GM23248 (cell line): ENCODE measurements around the gene FBXO38. TPM values are rescaled to one million over a fixed set of nuclear protein-coding genes. Genes with fewer than 3 reads are reported as not detected.

ENCODE experiments used
- DNase-seq: peaks from one replicate; pipeline ENCODE4 v3.0.0-alpha.2; 2015
- H2AFZ ChIP-seq: fragments of 200-600 bp; sonication (generic); 2 replicates; pipeline ENCODE4 v1.6.1; 2016; ENCODE audit warnings: antibody characterized with exemption
- H3F3A ChIP-seq: fragments of 200-600 bp; sonication (generic); 2 replicates; pipeline ENCODE4 v1.6.1; 2016; ENCODE audit warnings: mild to moderate bottlenecking, antibody characterized with exemption, mixed run types; ENCODE audit not compliant: insufficient read depth
- H3K27ac ChIP-seq: fragments of 200-600 bp; sonication (generic); 2 replicates; pipeline ENCODE4 v1.5.1; 2016; ENCODE audit warnings: mild to moderate bottlenecking
- H3K27me3 ChIP-seq: fragments of 200-600 bp; sonication (generic); replicated peaks from 2 replicates; pipeline ENCODE4 v1.6.1; 2016; ENCODE audit warnings: mild to moderate bottlenecking; ENCODE audit not compliant: insufficient read depth
- H3K36me3 ChIP-seq: fragments of 200-600 bp; sonication (generic); 2 replicates; pipeline ENCODE4 v1.6.1; 2016; ENCODE audit warnings: low read depth, mild to moderate bottlenecking
- H3K4me1 ChIP-seq: fragments of 200-600 bp; sonication (generic); 2 replicates; pipeline ENCODE4 v1.6.1; 2016; ENCODE audit warnings: mild to moderate bottlenecking; ENCODE audit not compliant: insufficient read depth
- H3K4me2 ChIP-seq: fragments of 200-600 bp; sonication (generic); one replicate; pipeline ENCODE4 v1.6.1; 2016; ENCODE audit warnings: mild to moderate bottlenecking; ENCODE audit not compliant: unreplicated experiment
- H3K4me3 ChIP-seq: fragments of 200-600 bp; sonication (generic); 2 replicates; pipeline ENCODE4 v1.5.1; 2016; ENCODE audit warnings: mild to moderate bottlenecking
- H3K79me2 ChIP-seq: fragments of 200-600 bp; sonication (generic); 2 replicates; pipeline ENCODE4 v1.6.1; 2016; ENCODE audit warnings: mild to moderate bottlenecking; ENCODE audit not compliant: insufficient read depth
- H3K9ac ChIP-seq: fragments of 200-600 bp; sonication (generic); 2 replicates; pipeline ENCODE4 v1.6.1; 2016; ENCODE audit warnings: mild to moderate bottlenecking
- H3K9me2 ChIP-seq: fragments of 200-600 bp; sonication (generic); 2 replicates; pipeline ENCODE4 v1.6.1; 2016; ENCODE audit warnings: mixed run types, mild to moderate bottlenecking, moderate library complexity; ENCODE audit not compliant: insufficient read depth
- H3K9me3 ChIP-seq: fragments of 200-600 bp; sonication (generic); one replicate; pipeline ENCODE4 v1.6.1; 2017; ENCODE audit warnings: low read depth
- H4K20me1 ChIP-seq: fragments of 200-600 bp; sonication (generic); 2 replicates; pipeline ENCODE4 v1.6.0; 2016; ENCODE audit not compliant: insufficient read depth
- EZH2 ChIP-seq: fragments of 200-600 bp; sonication (generic); IDR thresholded peaks from 2 replicates; pipeline ENCODE4 v1.6.1; 2018; ENCODE audit warnings: antibody characterized with exemption, mild to moderate bottlenecking; ENCODE audit not compliant: insufficient read depth, poor library complexity, severe bottlenecking
- EZH2phosphoT487 ChIP-seq: fragments of 200-600 bp; sonication (generic); IDR thresholded peaks from 2 replicates; pipeline ENCODE4 v1.6.1; 2018; ENCODE audit warnings: antibody characterized with exemption, moderate library complexity, mild to moderate bottlenecking, low read depth; ENCODE audit not compliant: insufficient read depth
- WGBS, 2 experiments: methylation state at CpG; one replicate each; pipeline ENCODE4 v1.1.6; 2015 to 2017; ENCODE audit warnings: low lambda C conversion rate in 2 of 2, low coverage in 1 of 2; ENCODE audit errors: missing lambda C conversion rate in 2 of 2; 5-methylcytosine and 5-hydroxymethylcytosine counted together
- in situ Hi-C: fragments of 300-500 bp; cut with MboI; formaldehyde crosslinking; loops from 2 replicates; pipeline ENCODE4 v1.15.0; 2020
- polyA plus RNA-seq: library from polyadenylated mRNA; unstranded; fragments of >200 nt; fragmentation: Nextera tagmentation; extraction: Ambion mirVana; gene quantifications from 2 replicates; pipeline ENCODE4 v1.2.1, GENCODE V29; 2016
- small RNA-seq: library from RNA; depleted of rRNA; stranded (forward); fragments of <200 nt; gene quantifications from one replicate; pipeline ENCODE3, GENCODE V24; 2014; ENCODE audit warnings: low read depth, low replicate concordance
- total RNA-seq: library from RNA; depleted of rRNA; stranded (reverse); fragments of >200 nt; shearing (Covaris generic); gene quantifications from 2 replicates; pipeline ENCODE4 v1.2.3, GENCODE V29; 2014; rRNA removed

The FBXO38 gene
- total and polyA plus RNA-seq, 2 experiments from 2014 or later = 16.7 to 55.3 TPM

- DNase-seq = no peak
- no peak for TF ChIP-seq EZH2phosphoT487
- TF ChIP-seq EZH2 = no peak
- no peak overlapping the region for H2AFZ ChIP-seq
- no peaks in the 10 kb centered on the region for H3K79me2 ChIP-seq
- 34 to 35% methylated on average over 2 of the region's 2 CpGs for WGBS, 2 experiments
- H3K4me3 ChIP-seq = no peak overlapping the region
- H3K36me3 ChIP-seq = no peaks in the 10 kb centered on the region
- no peaks in the 10 kb centered on the region for H3K9me2 ChIP-seq
- H3F3A ChIP-seq = no peaks in the 10 kb centered on the region
- H3K9ac ChIP-seq = no peak overlapping the region
- in situ Hi-C loops = no loop called here
- no peaks in the 10 kb centered on the region for H4K20me1 ChIP-seq
- peaks cover 42% of the 10 kb centered on the region for H3K27me3 ChIP-seq
- no peaks in the 10 kb centered on the region for H3K9me3 ChIP-seq
- H3K27ac ChIP-seq = no peak overlapping the region
- no peak overlapping the region for H3K4me2 ChIP-seq
- no peaks in the 10 kb centered on the region for H3K4me1 ChIP-seq
Measured at GRCh38 chr5:148488757-148489156, 105.0 kb downstream of the FBXO38 start.

DNA sequence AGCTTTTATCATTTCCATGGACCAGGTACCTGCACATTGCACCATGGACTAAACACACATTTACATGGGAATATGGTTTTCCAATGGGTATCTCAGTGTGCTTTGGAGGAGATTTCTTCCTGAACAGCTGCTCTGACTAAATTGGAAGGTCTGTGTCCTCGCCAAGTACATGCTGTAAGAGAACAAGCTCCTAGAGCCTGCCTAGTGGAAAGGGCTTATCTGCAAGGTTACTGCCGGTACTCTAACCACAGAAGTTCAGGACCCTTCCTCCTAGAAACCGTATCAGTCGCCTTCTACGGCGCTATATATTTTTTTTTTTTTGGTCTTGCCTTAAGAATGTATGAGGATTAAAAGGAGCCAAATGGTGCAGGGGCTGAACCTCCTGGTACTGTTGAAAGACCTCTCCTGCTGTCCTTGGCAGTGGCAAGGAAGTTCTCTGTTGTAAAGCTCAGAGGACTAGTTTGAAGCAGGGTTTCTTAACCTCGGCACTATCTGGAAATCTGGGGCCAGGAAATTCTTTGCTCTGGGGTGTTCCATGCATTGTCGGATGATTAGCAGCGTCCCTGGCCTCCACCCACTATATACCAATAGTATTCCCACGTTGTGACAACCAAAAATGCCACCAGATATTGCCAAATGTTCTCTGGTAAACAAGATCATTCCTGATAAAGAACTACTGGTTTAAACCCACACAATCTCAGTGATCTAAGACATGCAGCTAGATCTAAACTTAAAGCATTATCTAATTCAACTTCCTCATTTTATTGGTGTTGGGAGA lies 107.4 kb downstream of the FBXO38 start:
- DNase-seq = no peak
- no peaks in the 10 kb centered on the region for H3K36me3 ChIP-seq
- WGBS, 2 experiments = 17 to 20% methylated on average over 10 of the region's 10 CpGs
- H2AFZ ChIP-seq = no peak overlapping the region
- no peaks in the 10 kb centered on the region for H3K9me2 ChIP-seq
- no peaks in the 10 kb centered on the region for H3F3A ChIP-seq
- TF ChIP-seq EZH2phosphoT487 (no peak), EZH2 (no peak)
- no peak overlapping the region for H3K9ac ChIP-seq
- in situ Hi-C loops = no loop called here
- H3K4me2 ChIP-seq = no peak overlapping the region
- no peaks in the 10 kb centered on the region for H3K4me1 ChIP-seq
- H3K27ac ChIP-seq = no peak overlapping the region
- no peak overlapping the region for H3K4me3 ChIP-seq
- H4K20me1 ChIP-seq = no peaks in the 10 kb centered on the region
- H3K79me2 ChIP-seq = no peaks in the 10 kb centered on the region
- no peaks in the 10 kb centered on the region for H3K9me3 ChIP-seq
- peaks cover 26% of the 10 kb centered on the region for H3K27me3 ChIP-seq

GRCh38 chr5:148491793-148492184 lies 108.0 kb downstream of the FBXO38 start:
- peaks cover 26% of the 10 kb centered on the region for H3K27me3 ChIP-seq
- no peaks in the 10 kb centered on the region for H3F3A ChIP-seq
- 30 to 41% methylated on average over 6 of the region's 6 CpGs for WGBS, 2 experiments
- no peak overlapping the region for H3K4me2 ChIP-seq
- H3K9ac ChIP-seq = no peak overlapping the region
- no peaks in the 10 kb centered on the region for H3K79me2 ChIP-seq
- no peak overlapping the region for H3K27ac ChIP-seq
- H3K9me3 ChIP-seq = no peaks in the 10 kb centered on the region
- no peak overlapping the region for H3K4me3 ChIP-seq
- H3K36me3 ChIP-seq = no peaks in the 10 kb centered on the region
- no peak overlapping the region for H2AFZ ChIP-seq
- H3K4me1 ChIP-seq = no peaks in the 10 kb centered on the region
- H4K20me1 ChIP-seq = no peaks in the 10 kb centered on the region
- no peak for DNase-seq
- TF ChIP-seq EZH2phosphoT487 (no peak), EZH2 (no peak)
- in situ Hi-C loops = no loop called here
- H3K9me2 ChIP-seq = no peaks in the 10 kb centered on the region

DNA sequence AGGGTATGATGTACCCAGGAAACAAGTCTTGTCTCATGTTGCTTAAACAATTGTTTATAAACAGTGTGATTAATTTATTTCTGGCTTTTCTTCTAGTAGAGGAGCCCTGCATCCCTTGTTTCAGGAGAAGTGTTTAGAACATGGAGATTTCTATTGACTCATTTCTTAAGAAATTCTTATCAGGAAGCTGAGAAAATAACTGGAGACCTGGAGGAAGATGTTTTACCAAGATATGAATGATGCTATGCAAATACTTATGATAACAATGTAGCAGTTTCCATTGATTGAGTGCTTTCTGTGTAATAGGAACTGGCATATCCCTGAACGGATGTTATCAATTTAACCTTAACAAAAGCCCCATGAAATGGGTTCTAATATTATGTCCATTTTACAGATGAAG lies 108.6 kb downstream of the FBXO38 start:
- H3K27me3 ChIP-seq = peaks cover 26% of the 10 kb centered on the region
- H3K79me2 ChIP-seq = no peaks in the 10 kb centered on the region

More for the DNA sequence above, 108.6 kb downstream of the FBXO38 start:
- Histone ChIP-seq H3K27ac (no peak overlapping the region), H3F3A (no peaks in the 10 kb centered on the region), H3K4me2 (no peak overlapping the region), H2AFZ (no peak overlapping the region), H4K20me1 (no peaks in the 10 kb centered on the region), H3K4me1 (no peaks in the 10 kb centered on the region), H3K36me3 (no peaks in the 10 kb centered on the region), H3K9me3 (no peaks in the 10 kb centered on the region), H3K9ac (no peak overlapping the region), H3K9me2 (no peaks in the 10 kb centered on the region), H3K4me3 (no peak overlapping the region)
- no peak for DNase-seq
- 3 to 14% methylated on average over 1 of the region's 1 CpG for WGBS, 2 experiments
- TF ChIP-seq EZH2phosphoT487 (no peak), EZH2 (no peak)
- in situ Hi-C loops = no loop called here

Small RNA genes lying within 50 kb of the gene (small RNA-seq; reads per million reads assigned to genes)
- not detected for gene RF00017

Other genes with a start within 250 kb of the FBXO38 start
- gene SPINK14, start 215.4 kb upstream of the FBXO38 start, total RNA-seq = not detected in 2 replicates
- gene SPINK14, start 215.4 kb upstream of the FBXO38 start, polyA plus RNA-seq = not detected in 2 replicates
- gene SPINK6, start 180.9 kb upstream of the FBXO38 start, total RNA-seq = not detected in 2 replicates
- not detected in 2 replicates for gene SPINK6, start 180.9 kb upstream of the FBXO38 start, polyA plus RNA-seq
- not detected in 2 replicates for gene MARCOL, start 145.4 kb upstream of the FBXO38 start, total RNA-seq
- gene MARCOL, start 145.4 kb upstream of the FBXO38 start, polyA plus RNA-seq = not detected in 2 replicates
- gene SPINK13, start 115.2 kb upstream of the FBXO38 start, total RNA-seq = not detected in 2 replicates
- gene SPINK13, start 115.2 kb upstream of the FBXO38 start, polyA plus RNA-seq = not detected in 2 replicates
- not detected in 2 replicates for gene SPINK7, start 71.5 kb upstream of the FBXO38 start, total RNA-seq
- not detected in 2 replicates for gene SPINK7, start 71.5 kb upstream of the FBXO38 start, polyA plus RNA-seq
- gene SPINK9, start 48.4 kb upstream of the FBXO38 start, total RNA-seq = not detected in 2 replicates
- not detected in 2 replicates for gene SPINK9, start 48.4 kb upstream of the FBXO38 start, polyA plus RNA-seq